ENCODE data around the gene BORCS5.

GRCh38 chr12:12467264-12467663 is 110.4 kb downstream of the BORCS5 start:
- TF ChIP-seq EZH2phosphoT487 (IDR thresholded peaks at IDR 0.05; ENCODE audit: low read length) (no peak), CTCF (IDR thresholded peaks at IDR 0.05; ENCODE audit: low read length) (no peak)
